Memory B cell (primary cell): ENCODE results near the gene LDB3.

ENCODE experiments used
- ATAC-seq: fragments of 150-1000 bp; cut with Tn5 transposase; 2 replicates; pipeline ENCODE4 v1.10.0; 2021; ENCODE audit warnings: low read depth, mild to moderate bottlenecking, moderate library complexity
- DNase-seq, 2 donors: peaks; one replicate each; pipeline ENCODE4 v3.0.0; 2022; ENCODE audit warnings: low spot score in 2 of 2
- H3K27ac Mint-ChIP-seq: one replicate; pipeline ENCODE4 v1.8.0; 2022; ENCODE audit warnings: mild to moderate bottlenecking, moderate library complexity, mixed read lengths
- H3K27me3 Mint-ChIP-seq: one replicate; pipeline ENCODE4 v1.8.0; 2022; ENCODE audit warnings: mixed read lengths
- H3K36me3 Mint-ChIP-seq: one replicate; pipeline ENCODE4 v1.8.0; 2022; ENCODE audit warnings: mild to moderate bottlenecking, mixed read lengths
- H3K4me1 Mint-ChIP-seq: one replicate; pipeline ENCODE4 v1.8.0; 2022; ENCODE audit warnings: mixed read lengths
- H3K4me3 Mint-ChIP-seq: one replicate; pipeline ENCODE4 v1.8.0; 2022; ENCODE audit warnings: mild to moderate bottlenecking, moderate library complexity, mixed read lengths
- H3K9me3 Mint-ChIP-seq: one replicate; pipeline ENCODE4 v1.8.0; 2022; ENCODE audit warnings: mixed read lengths

The LDB3 gene

GRCh38 chr10:86747796-86748581 is 79.7 kb downstream of the LDB3 start:
- no peak overlapping the region for H3K4me3 Mint-ChIP-seq
- no peaks in the 10 kb centered on the region for H3K9me3 Mint-ChIP-seq
- no peak overlapping the region for H3K27ac Mint-ChIP-seq
- ATAC-seq (no peak), DNase-seq (no peak)
- H3K27me3 Mint-ChIP-seq = no peaks in the 10 kb centered on the region
- H3K4me1 Mint-ChIP-seq = peaks cover 7% of the 10 kb centered on the region
- no peaks in the 10 kb centered on the region for H3K36me3 Mint-ChIP-seq

- no peak overlapping the region for H3K27ac Mint-ChIP-seq
- H3K36me3 Mint-ChIP-seq = no peaks in the 10 kb centered on the region
- H3K4me1 Mint-ChIP-seq = peaks cover 10% of the 10 kb centered on the region
- H3K4me3 Mint-ChIP-seq = no peak overlapping the region
- no peaks in the 10 kb centered on the region for H3K27me3 Mint-ChIP-seq
- no peaks in the 10 kb centered on the region for H3K9me3 Mint-ChIP-seq
- no peak for DNase-seq
- no peak for ATAC-seq
These were observed 81.5 kb downstream of the LDB3 start for GRCh38 chr10:86749854-86750253.

GRCh38 chr10:86751477-86751876 is 83.2 kb downstream of the LDB3 start:
- no peaks in the 10 kb centered on the region for H3K9me3 Mint-ChIP-seq
- ATAC-seq (no peak), DNase-seq (no peak)
- H3K27me3 Mint-ChIP-seq = no peaks in the 10 kb centered on the region
- no peak overlapping the region for H3K27ac Mint-ChIP-seq
- peaks cover 15% of the 10 kb centered on the region for H3K4me1 Mint-ChIP-seq
- H3K4me3 Mint-ChIP-seq = no peak overlapping the region
- no peaks in the 10 kb centered on the region for H3K36me3 Mint-ChIP-seq

- H3K4me1 Mint-ChIP-seq = peaks cover 15% of the 10 kb centered on the region
- no peak for ATAC-seq
- DNase-seq = no peak
- peak overlapping the region; percentile 43 for H3K27ac Mint-ChIP-seq
- no peaks in the 10 kb centered on the region for H3K36me3 Mint-ChIP-seq
- H3K27me3 Mint-ChIP-seq = no peaks in the 10 kb centered on the region
- H3K9me3 Mint-ChIP-seq = no peaks in the 10 kb centered on the region
- no peak overlapping the region for H3K4me3 Mint-ChIP-seq
These were observed 84.0 kb downstream of the LDB3 start for GRCh38 chr10:86752311-86752710.

- Mint-ChIP-seq H3K4me3 (no peak overlapping the region), H3K4me1 (peaks cover 15% of the 10 kb centered on the region), H3K27me3 (no peaks in the 10 kb centered on the region)
These were observed 84.7 kb downstream of the LDB3 start for GRCh38 chr10:86753051-86753450.

GRCh38 chr10:86753638-86754434 is 85.5 kb downstream of the LDB3 start:
- Mint-ChIP-seq H3K27ac (no peak overlapping the region), H3K27me3 (no peaks in the 10 kb centered on the region), H3K4me1 (peaks cover 21% of the 10 kb centered on the region), H3K36me3 (no peaks in the 10 kb centered on the region), H3K4me3 (no peak overlapping the region), H3K9me3 (no peaks in the 10 kb centered on the region)
- no peak for DNase-seq
- ATAC-seq = no peak

More at GRCh38 chr10:86753051-86753450, 84.7 kb downstream of the LDB3 start:
- Mint-ChIP-seq H3K36me3 (no peaks in the 10 kb centered on the region), H3K9me3 (no peaks in the 10 kb centered on the region), H3K27ac (peak overlapping the region; percentile 43)
- DNase-seq (no peak), ATAC-seq (peak; percentile 37)

- peaks cover 29% of the 10 kb centered on the region for H3K4me1 Mint-ChIP-seq
- no peak for ATAC-seq
These were observed 87.1 kb downstream of the LDB3 start for GRCh38 chr10:86755454-86755739.

GRCh38 chr10:86755740-86756510 is 87.6 kb downstream of the LDB3 start:
- Mint-ChIP-seq H3K27me3 (no peaks in the 10 kb centered on the region), H3K4me1 (peaks cover 29% of the 10 kb centered on the region), H3K4me3 (peak overlapping the region; percentile 91), H3K9me3 (no peaks in the 10 kb centered on the region), H3K36me3 (no peaks in the 10 kb centered on the region), H3K27ac (peak overlapping the region; percentile 32)
- ATAC-seq (peak; percentile 89), DNase-seq (peak; percentile 79 to 91)

More at GRCh38 chr10:86755454-86755739, 87.1 kb downstream of the LDB3 start:
- Mint-ChIP-seq H3K4me3 (peak overlapping the region; percentile 91), H3K36me3 (no peaks in the 10 kb centered on the region), H3K9me3 (no peaks in the 10 kb centered on the region), H3K27me3 (no peaks in the 10 kb centered on the region), H3K27ac (peak overlapping the region; percentile 32)
- DNase-seq = no peak

GRCh38 chr10:86756511-86757112 is 88.3 kb downstream of the LDB3 start, which contains the start of gene BMPR1A:
TSS of gene BMPR1A (plus strand) at chr10:86756619. CDS start at chr10:86876019, 119,400 bp downstream.
- DNase-seq (no peak), ATAC-seq (peak; percentile 37)
- Mint-ChIP-seq H3K4me1 (peaks cover 30% of the 10 kb centered on the region), H3K27me3 (no peaks in the 10 kb centered on the region), H3K36me3 (no peaks in the 10 kb centered on the region), H3K4me3 (peak within 1 kb of the TSS; percentile 91), H3K27ac (peak within 1 kb of the TSS; percentile 40), H3K9me3 (no peaks in the 10 kb centered on the region)

- Mint-ChIP-seq H3K4me1 (peaks cover 31% of the 10 kb centered on the region), H3K27ac (peak overlapping the region; percentile 40), H3K36me3 (no peaks in the 10 kb centered on the region), H3K9me3 (no peaks in the 10 kb centered on the region), H3K27me3 (no peaks in the 10 kb centered on the region), H3K4me3 (peak overlapping the region; percentile 83)
- ATAC-seq (no peak), DNase-seq (no peak)
These were observed 89.0 kb downstream of the LDB3 start for GRCh38 chr10:86757113-86757972.

- peaks cover 22% of the 10 kb centered on the region for H3K4me1 Mint-ChIP-seq
- no peak for ATAC-seq
- H3K27me3 Mint-ChIP-seq = no peaks in the 10 kb centered on the region
- H3K36me3 Mint-ChIP-seq = no peaks in the 10 kb centered on the region
- no peak for DNase-seq
- no peak overlapping the region for H3K27ac Mint-ChIP-seq
- H3K4me3 Mint-ChIP-seq = peak overlapping the region; percentile 59
- no peaks in the 10 kb centered on the region for H3K9me3 Mint-ChIP-seq
These were observed 90.1 kb downstream of the LDB3 start for GRCh38 chr10:86758189-86759072.

GRCh38 chr10:86759073-86759672 is 90.9 kb downstream of the LDB3 start:
- Mint-ChIP-seq H3K27ac (no peak overlapping the region), H3K4me3 (peak overlapping the region; percentile 43), H3K27me3 (no peaks in the 10 kb centered on the region), H3K9me3 (no peaks in the 10 kb centered on the region), H3K4me1 (peaks cover 22% of the 10 kb centered on the region), H3K36me3 (no peaks in the 10 kb centered on the region)
- DNase-seq (no peak), ATAC-seq (no peak)
